ENCODE data around the gene JOSD2.

JOSD2 gene

GRCh38 chr19:50511069-50511822 is at the start of gene JOSD2:
Gene JOSD2, minus strand, starts transcription at chr19:50511191. Its CDS starts 760 bp downstream, at chr19:50510431.
- Histone ChIP-seq H3K27me3 (peaks cover 31% of the 10 kb centered on the region), H3K36me3 (peaks cover 2% of the 10 kb centered on the region), H3K4me1 (ENCODE audit: control insufficient read depth in 1 of 2, insufficient read depth in 1 of 2, low read depth in 1 of 2, low read length in 1 of 2) (peaks cover 6 to 9% of the 10 kb centered on the region in 2 experiments), H3K9me3 (no peaks in the 10 kb centered on the region), H3K27ac (peak within 1 kb of the TSS; percentile 81), H3K4me3 (ENCODE audit: low read depth in 1 of 2, low read length in 1 of 2) (peak within 1 kb of the TSS; percentile 71 to 81)
- peak; percentile 33 for TF ChIP-seq CTCF (IDR thresholded peaks at IDR 0.05)

DNA sequence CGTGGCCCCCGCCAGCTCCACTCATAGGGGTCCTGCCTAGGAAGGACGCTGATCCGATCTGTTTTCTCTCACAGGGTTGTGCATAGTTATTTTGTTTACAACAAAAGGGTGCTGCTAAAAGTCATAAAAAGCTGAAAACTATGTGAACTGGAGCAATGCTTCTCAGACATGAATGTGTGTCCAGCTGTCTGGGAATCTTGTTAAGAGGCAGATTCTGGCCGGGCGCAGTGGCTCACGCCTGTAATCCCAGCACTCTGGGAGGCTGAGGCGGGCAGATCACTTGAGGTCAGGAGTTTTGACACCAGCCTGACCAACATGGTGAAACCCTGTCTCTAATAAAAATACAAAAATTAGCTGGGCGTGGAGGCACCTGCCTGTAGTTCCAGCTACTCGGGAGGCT is 48.6 kb upstream of the JOSD2 start:
- Histone ChIP-seq H3K9me3 (no peaks in the 10 kb centered on the region), H3K27me3 (peaks cover 74% of the 10 kb centered on the region), H3K4me1 (ENCODE audit: control insufficient read depth in 1 of 2, insufficient read depth in 1 of 2, low read depth in 1 of 2, low read length in 1 of 2) (peaks cover 3 to 9% of the 10 kb centered on the region in 2 experiments), H3K4me3 (ENCODE audit: low read depth in 1 of 2, low read length in 1 of 2) (no peak overlapping the region), H3K27ac (no peak overlapping the region), H3K36me3 (no peaks in the 10 kb centered on the region)
- TF ChIP-seq CTCF (IDR thresholded peaks at IDR 0.05): no peak

DNA sequence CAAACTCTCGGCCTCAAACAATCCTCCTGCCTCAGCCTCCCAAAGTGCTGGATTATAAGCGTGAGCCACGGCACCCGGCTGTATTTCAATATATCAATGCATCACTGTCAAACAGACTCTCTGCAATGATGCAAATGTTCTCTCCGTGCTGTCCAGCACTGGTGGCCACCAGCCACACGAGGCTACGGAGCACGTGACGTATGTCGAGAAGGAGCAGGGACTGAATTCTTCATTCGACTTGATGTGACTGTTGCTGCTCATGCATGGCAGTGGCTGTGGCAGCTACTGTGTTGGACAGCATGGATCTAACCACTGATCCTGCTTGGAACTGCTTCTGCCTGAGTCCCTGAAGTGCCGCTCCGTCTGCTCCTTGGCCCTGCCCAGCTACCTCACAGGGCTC is 47.5 kb upstream of the JOSD2 start:
- Histone ChIP-seq H3K4me1 (ENCODE audit: control insufficient read depth in 1 of 2, insufficient read depth in 1 of 2, low read depth in 1 of 2, low read length in 1 of 2) (peaks cover 3 to 9% of the 10 kb centered on the region in 2 experiments), H3K27me3 (peaks cover 72% of the 10 kb centered on the region), H3K27ac (no peak overlapping the region), H3K9me3 (no peaks in the 10 kb centered on the region), H3K4me3 (ENCODE audit: low read depth in 1 of 2, low read length in 1 of 2) (no peak overlapping the region), H3K36me3 (no peaks in the 10 kb centered on the region)
- no peak for TF ChIP-seq CTCF (IDR thresholded peaks at IDR 0.05)

DNA sequence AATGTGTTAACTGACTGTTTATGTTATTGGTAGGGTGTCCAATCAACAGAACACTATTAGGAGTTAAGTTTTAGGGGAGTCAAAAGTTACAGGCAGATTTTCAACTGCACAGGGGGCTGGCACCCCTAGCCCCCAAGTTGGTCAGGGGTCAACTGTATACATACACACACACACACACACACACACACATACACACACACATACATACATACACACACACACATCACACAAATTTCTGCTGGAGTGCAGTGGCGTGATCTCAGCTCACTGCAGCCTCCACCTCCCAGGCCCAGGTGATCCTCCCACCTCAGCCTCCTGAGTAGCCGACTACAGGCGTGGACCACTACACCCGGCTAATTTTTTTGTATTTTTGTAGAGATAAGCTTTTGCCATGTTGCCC is 47.0 kb upstream of the JOSD2 start:
- H3K4me1 ChIP-seq (ENCODE audit: control insufficient read depth in 1 of 2, insufficient read depth in 1 of 2, low read depth in 1 of 2, low read length in 1 of 2): peaks cover 3 to 9% of the 10 kb centered on the region in 2 experiments
- H3K27me3 ChIP-seq: peaks cover 72% of the 10 kb centered on the region
- no peak overlapping the region for H3K4me3 ChIP-seq (ENCODE audit: low read depth in 1 of 2, low read length in 1 of 2)
- no peaks in the 10 kb centered on the region for H3K36me3 ChIP-seq
- H3K27ac ChIP-seq: no peak overlapping the region
- H3K9me3 ChIP-seq: no peaks in the 10 kb centered on the region
- no peak for TF ChIP-seq CTCF (IDR thresholded peaks at IDR 0.05)

DNA sequence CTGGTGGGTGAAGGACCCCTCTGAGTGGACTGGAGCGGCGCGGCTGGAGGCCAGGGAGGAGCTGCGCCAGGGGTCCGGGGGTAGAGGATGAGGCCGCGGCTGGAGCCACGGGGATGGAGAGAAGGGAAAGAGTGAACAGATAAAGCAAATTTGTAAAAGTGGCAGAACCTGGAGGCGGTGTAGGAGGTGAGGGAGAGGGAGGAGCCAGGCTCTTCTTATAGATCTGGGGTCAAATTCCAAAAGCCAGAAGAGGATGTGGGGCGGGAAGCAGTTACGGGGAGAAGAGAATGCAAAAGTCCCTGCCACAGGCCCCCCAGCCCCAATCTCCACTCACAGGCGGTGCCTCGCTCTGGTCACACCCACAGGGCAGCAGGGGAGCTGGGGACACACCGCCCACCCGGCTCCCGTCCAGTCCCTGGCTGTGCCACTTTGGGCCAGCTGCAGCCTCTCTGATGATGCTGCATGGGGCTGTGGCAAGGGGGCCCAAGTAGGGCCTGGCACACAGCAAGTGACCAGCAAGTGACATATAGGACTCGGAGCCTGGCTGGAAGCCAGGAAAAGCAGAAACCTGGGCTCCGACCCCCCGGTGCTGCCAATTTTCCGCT is 46.1 kb upstream of the JOSD2 start:
- Histone ChIP-seq H3K27ac (no peak overlapping the region), H3K4me1 (ENCODE audit: control insufficient read depth in 1 of 2, insufficient read depth in 1 of 2, low read depth in 1 of 2, low read length in 1 of 2) (peaks cover 3 to 9% of the 10 kb centered on the region in 2 experiments), H3K27me3 (peaks cover 78% of the 10 kb centered on the region), H3K36me3 (no peaks in the 10 kb centered on the region), H3K4me3 (ENCODE audit: low read depth in 1 of 2, low read length in 1 of 2) (no peak overlapping the region), H3K9me3 (no peaks in the 10 kb centered on the region)
- no peak for TF ChIP-seq CTCF (IDR thresholded peaks at IDR 0.05)
